NCI-H82 treated with DMSO at 0.1 percent for 48 hours (cell line): ENCODE measurements around the gene DPEP2NB.
A peak's percentile ranks its signal among the peaks of the same experiment; 100 is the strongest.
"Not testable (repeated sequence)": the region's sequence is repeated elsewhere in the genome, so short reads cannot be mapped to it uniquely, and the experiment has no call there.

Experiments used
- DNase-seq: peaks from one replicate; lab custom pipeline; 2025; ENCODE audit not compliant: unreplicated experiment; lab: John Stamatoyannopoulos, UW

The DPEP2NB gene, protein sequence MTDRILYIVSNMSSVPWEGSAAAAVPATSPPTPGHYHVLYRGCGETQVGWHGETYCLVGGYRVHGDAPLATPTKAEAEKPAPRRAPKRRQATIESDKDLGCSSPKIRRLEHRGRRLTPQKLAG

GRCh38 chr16:68015681-68016080, at the start of gene DPEP2NB:
DPEP2NB (minus strand) TSS chr16:68015911; CDS start chr16:68015770, 141 bp downstream.
- DNase-seq, result no peak

- DNase-seq, result peak; percentile 17
These were observed 49.2 kb upstream of the DPEP2NB start for GRCh38 chr16:68064791-68065365.

GRCh38 chr16:68062910-68063393, 47.2 kb upstream of the DPEP2NB start:
- no peak for DNase-seq

GRCh38 chr16:68061396-68061795, 45.7 kb upstream of the DPEP2NB start:
- no peak for DNase-seq

DNA sequence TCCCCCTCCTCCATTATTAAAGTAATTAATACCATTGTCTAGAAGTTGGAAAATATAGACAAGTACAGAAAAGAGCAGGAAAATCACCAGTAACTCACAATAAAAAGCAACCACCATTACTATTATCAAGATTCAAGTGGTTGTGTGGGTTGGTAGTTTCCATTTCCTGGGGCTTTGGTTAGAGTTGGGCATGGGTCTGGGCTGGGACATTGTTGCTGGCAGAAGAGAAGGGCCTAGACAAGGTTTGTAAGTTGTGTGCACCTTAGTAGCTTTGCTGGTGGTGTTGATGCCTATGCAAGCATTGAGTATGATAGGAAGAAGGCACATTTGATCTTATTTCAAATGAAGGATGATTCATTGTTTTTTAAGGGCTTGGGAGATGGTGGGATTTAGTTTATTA, 44.1 kb upstream of the DPEP2NB start:
- DNase-seq, result no peak

DNA sequence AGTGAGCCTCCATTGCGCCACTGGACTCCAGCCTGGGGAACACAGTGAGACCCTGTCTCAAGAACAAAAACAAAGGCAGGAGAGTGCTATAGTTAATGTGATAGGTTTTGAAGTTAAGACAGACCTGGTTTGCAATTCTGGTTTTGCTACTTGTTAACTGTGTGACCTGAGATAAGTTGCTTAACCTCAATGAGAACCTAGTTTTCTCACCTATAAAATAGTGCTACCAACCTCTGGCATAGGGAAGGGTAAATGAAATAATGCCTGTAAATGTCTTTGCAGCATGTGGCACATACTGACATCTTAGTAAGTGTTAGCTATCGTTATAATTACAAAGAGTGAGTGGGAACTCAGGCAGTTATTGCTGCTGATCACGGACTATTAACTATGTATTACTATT, 39.7 kb upstream of the DPEP2NB start:
- no peak for DNase-seq

GRCh38 chr16:68049449-68049848, 33.7 kb upstream of the DPEP2NB start:
- DNase-seq, result no peak

DNA sequence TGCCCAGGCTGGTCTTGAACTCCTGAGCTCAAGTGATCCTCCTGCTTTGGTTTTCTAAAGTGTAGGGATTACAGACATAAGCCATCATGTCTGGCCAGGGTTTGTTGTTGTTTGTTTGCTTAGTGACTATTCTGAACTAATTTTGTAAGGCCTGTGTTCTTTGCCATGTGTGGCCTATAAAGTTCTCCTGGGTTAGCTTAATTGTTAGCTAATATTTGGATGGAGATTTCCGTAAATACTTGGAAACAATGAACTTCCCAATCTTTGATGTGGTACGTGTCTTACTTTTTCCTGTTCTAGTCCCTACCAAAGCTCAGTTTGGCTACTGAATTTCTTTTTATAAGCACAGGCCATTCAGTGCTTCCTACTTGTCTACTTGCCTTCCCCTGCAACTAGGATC, 32.3 kb upstream of the DPEP2NB start:
- DNase-seq, result no peak

DNA sequence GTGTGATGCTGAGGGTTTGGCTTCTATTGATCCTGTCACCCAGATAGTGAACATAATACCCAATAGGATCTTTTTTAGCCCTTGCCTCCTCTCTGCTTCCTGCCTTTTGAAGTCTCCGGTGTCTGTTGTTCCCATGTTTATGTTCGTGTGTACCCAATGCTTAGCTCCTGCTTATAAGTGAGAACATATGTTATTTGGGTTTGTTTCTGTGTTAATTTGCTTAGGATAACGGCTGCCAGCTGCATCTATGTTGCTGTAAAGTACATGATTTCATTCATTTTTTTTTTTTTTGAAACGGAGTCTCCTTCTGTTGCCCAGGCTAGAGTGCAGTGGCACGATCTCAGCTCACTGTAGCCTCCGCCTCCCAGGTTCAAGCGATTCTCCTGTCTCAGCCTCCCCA, 30.4 kb upstream of the DPEP2NB start:
- DNase-seq, result peak; percentile 64

DNA sequence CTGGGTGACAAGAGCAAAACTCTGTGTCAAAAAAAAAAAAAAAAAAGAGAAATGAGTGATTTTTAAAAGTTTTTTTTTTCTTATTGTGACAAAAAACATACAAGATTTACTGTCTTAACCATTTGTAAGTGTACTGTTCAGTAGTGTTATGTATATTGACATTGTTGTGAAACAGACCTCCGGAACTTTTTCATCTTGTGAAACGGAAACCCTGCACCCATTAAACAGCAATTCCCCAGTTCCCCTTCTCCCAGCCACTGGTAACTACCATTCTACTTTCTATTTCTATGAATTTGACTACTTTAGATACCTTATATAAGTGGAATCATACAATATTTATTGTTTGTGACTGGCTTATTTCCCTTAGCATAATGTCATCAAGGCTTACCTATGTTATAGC, 26.1 kb upstream of the DPEP2NB start:
- DNase-seq, result no peak

- DNase-seq, result peak; percentile 35
These were observed 25.0 kb upstream of the DPEP2NB start for GRCh38 chr16:68040506-68041288.

- DNase-seq, result no peak
These were observed 22.3 kb upstream of the DPEP2NB start for GRCh38 chr16:68037841-68038597.

GRCh38 chr16:68035227-68035626, 19.5 kb upstream of the DPEP2NB start:
- DNase-seq, result no peak

DNA sequence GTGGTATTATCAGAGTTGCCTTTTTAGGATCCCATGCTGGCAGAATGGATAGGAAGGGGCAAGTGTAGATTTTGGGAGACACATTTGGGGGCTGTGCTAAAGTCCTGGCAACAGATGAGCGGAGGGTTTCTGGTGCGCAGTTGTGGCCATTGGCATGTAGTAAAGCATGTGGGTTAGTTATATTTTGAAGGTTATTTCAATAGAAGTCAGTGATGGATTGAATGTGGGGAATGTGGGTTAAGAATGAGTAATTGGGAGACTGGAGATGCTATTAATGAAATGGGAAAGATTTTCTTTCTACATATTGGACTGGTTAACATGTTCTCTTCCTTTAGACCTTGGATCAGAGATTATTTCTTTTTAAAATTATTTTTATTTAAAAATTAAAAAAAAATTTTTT, 17.4 kb upstream of the DPEP2NB start:
- DNase-seq, result no peak

- no peak for DNase-seq
These were observed 16.2 kb upstream of the DPEP2NB start for GRCh38 chr16:68031951-68032350.

DNA sequence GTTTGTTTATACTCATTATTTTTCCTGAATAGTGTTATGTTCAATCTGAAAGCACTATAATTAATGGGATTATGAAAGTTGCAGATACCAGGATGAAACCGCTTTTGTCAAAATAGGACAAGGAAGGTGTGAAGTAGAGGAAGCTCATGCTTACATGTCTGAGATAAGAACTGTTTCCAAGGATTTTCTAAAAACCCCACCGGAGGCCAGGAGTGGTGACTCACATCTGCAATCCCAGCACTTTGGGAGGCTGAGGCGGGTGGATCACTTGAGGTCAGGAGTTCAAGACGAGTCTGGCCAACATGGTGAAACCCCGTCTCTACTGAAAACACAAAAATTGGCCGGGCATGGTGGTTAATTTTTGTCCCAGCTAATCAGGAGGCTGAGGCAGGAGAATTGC, 14.4 kb upstream of the DPEP2NB start:
- DNase-seq, result not testable (repeated sequence)

DNA sequence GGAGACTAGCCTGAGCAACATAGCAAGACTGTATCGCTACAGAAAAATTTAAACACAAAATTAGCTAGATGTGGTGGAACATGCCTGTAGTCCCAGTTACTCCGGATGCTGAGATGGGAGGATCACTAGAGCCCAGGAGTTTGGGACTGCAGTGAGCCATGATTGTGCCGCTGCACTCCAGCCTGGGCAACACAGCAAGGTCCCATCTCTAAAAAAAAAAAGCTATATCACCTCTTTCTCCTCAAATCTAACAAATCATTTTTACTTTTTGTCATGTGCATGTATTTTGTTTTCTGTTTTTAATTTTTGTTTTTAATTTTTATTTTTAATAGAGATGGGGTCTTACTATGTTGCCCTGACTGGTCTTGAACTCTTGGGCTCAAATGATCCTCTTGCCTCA, 13.3 kb upstream of the DPEP2NB start:
- DNase-seq, result no peak

GRCh38 chr16:68022728-68023537, 7.2 kb upstream of the DPEP2NB start, which contains the start of the genes DDX28 and DUS2:
DDX28 (minus strand) TSS chr16:68023232; CDS start chr16:68023202, 30 bp downstream.
DUS2 (plus strand) TSS chr16:68023284; CDS start chr16:68038024, 14,740 bp downstream.
- DNase-seq, result peak; percentile 19

DNA sequence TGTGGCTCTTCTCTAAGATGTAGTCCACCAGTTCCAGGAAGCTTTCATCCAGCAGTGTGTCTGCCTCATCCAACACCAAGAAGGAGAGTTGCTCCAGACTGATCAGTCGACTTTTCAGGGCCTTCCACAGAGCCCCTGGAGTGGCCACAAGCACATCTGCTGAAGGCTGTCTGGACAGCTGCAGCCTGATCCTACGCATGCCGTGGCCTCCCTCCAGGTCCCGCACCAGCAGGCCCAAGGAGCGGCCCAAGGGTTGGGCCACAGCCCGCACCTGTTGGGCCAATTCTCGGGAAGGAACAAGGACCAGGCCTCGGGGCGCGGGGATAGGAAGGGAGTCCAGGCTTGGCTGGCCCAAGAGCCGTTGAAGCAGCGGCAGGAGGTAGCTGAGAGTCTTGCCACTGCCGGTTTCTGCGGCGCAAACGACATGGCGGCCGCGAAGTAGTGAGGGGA, 6.6 kb upstream of the DPEP2NB start:
- no peak for DNase-seq

DNA sequence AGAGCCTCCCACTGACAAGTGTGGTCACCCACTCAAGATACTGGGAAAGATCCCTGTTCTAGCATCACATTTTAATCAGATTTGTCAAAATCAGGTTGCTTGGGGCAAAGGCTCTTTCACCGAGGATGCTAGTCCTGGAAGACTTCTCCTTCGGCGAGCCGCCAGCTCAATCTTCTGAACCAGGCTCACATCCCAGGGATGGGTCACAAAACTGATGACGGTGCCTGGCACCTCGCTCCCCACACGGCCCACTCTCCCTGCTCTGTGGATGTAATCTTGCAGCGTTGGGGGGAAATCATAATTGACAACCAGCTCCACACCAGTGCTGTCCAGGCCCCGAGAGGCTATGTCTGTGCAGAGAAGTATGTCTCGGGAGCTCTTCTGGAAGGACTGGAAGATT, 5.8 kb upstream of the DPEP2NB start:
- no peak for DNase-seq
